GM12865 (cell line): Measurements from ENCODE around the gene MED6.

Experiments
- DNase-seq: peaks from one replicate; pipeline ENCODE4 v3.0.0; 2010; ENCODE audit warnings: low read depth
- H3K4me3 ChIP-seq: 2 replicates; pipeline ENCODE4 v1.5.1; 2011; ENCODE audit warnings: mild to moderate bottlenecking, low read depth, low read length, control low read depth
- CTCF ChIP-seq: IDR thresholded peaks from 2 replicates; pipeline ENCODE4 v1.5.1; 2011; ENCODE audit warnings: low read length, control low read depth, low read depth, inconsistent platforms; ENCODE audit not compliant: insufficient read depth; ENCODE audit errors: missing control alignments

Gene MED6

DNA sequence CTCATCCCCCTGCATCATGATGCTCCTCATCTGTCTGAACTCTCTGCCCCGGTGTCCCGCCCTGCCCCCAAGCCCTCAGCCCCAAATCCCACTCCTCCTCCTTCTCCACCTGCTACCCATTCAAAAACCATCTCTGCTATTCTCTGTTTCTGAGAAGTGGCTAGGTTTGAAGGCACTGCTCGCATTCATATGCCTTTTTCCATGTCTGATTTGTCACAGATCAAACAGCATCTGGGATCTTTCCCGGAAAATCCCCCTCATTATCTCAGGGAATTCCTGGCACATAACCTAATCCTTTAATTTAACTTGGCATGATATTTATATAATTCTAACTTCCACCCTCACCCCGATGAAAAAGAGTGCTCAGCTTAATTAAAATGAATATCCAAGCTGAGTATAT, 62.4 kb downstream of the MED6 start:
- no peak for DNase-seq
- no peak for TF ChIP-seq CTCF
- H3K4me3 ChIP-seq = no peak overlapping the region

DNA sequence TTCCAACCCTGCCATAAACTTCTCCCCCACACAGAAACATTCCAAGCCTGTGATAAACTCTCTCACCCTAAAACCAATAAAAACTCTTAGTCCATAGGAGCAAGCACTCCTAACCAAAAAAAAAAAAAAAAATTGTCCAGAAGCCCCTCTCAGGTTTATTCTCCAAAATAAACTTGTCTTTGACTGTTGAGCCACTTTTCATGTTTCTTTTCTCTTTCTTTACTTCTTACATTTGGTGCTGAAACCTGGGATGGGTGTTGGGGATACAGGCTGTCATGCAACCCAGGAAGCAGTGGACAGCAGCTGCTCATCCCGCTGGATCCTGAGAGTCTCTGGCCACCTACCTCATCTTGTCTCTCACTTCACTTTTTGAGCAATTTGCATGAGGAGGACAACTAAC, 63.6 kb downstream of the MED6 start:
- no peak for TF ChIP-seq CTCF
- no peak overlapping the region for H3K4me3 ChIP-seq
- DNase-seq = no peak

- no peak for TF ChIP-seq CTCF
- no peak for DNase-seq
These were observed 65.6 kb downstream of the MED6 start, which contains the start of gene ADAM20 for GRCh38 chr14:70534904-70535303. ADAM20 (minus strand) TSS chr14:70535004; CDS start chr14:70524757, 10,247 bp downstream.

More at GRCh38 chr14:70534904-70535303, 65.6 kb downstream of the MED6 start, which contains the start of gene ADAM20:
- H3K4me3 ChIP-seq = no peak within 1 kb of the TSS
